Measurements from ENCODE around the gene SURF2. TPM values are rescaled to one million over a fixed set of nuclear protein-coding genes. Genes with fewer than 3 reads are reported as not detected.
A peak's percentile ranks its signal among the peaks of the same experiment; 100 is the strongest.

The SURF2 gene
- total RNA-seq, 1 experiment from 2014 or later: 39.5 TPM

- Mint-ChIP-seq H3K27me3 (ENCODE audit: insufficient read depth, unreplicated experiment) (peaks cover 36% of the 10 kb centered on the region), H3K4me3 (ENCODE audit: unreplicated experiment) (no peak overlapping the region), H3K4me1 (ENCODE audit: insufficient read depth, unreplicated experiment) (no peaks in the 10 kb centered on the region), H3K27ac (ENCODE audit: low read depth, unreplicated experiment) (no peak overlapping the region), H3K9me3 (ENCODE audit: unreplicated experiment) (no peaks in the 10 kb centered on the region), H3K36me3 (ENCODE audit: insufficient read depth, unreplicated experiment) (no peaks in the 10 kb centered on the region)
- intact Hi-C loops (cut with micrococcal nuclease): no loop called here
- no TSS peak for BruUV-seq (replicated peaks)
- POLR2A ChIA-PET: no interaction called here
- DNase-seq (ENCODE audit: unreplicated experiment): no peak
- CTCF ChIA-PET: no interaction called here
- no peak for TF ChIP-seq CTCF (IDR thresholded peaks at IDR 0.05; ENCODE audit: unreplicated experiment)
These were observed 37.0 kb downstream of the SURF2 start for GRCh38 chr9:133393399-133393798.

GRCh38 chr9:133394687-133395271 lies 38.4 kb downstream of the SURF2 start:
- H3K4me3 Mint-ChIP-seq (ENCODE audit: unreplicated experiment): no peak overlapping the region
- no peak for TF ChIP-seq CTCF (IDR thresholded peaks at IDR 0.05; ENCODE audit: unreplicated experiment)
- H3K36me3 Mint-ChIP-seq (ENCODE audit: insufficient read depth, unreplicated experiment): no peaks in the 10 kb centered on the region
- BruUV-seq (replicated peaks): no TSS peak
- no peaks in the 10 kb centered on the region for H3K9me3 Mint-ChIP-seq (ENCODE audit: unreplicated experiment)
- intact Hi-C loops (cut with micrococcal nuclease): no loop called here
- ChIA-PET CTCF (interaction anchor here (0.6 to 2.1 kb wide), 3 partner anchors 10 to 82 kb away, joined by 3 to 10 read pairs (median 3); no protein-coding TSS in a partner anchor), POLR2A (interaction anchor here (1.3 kb wide), 1 partner anchor 17 kb away, joined by 4 read pairs; no protein-coding TSS in a partner anchor)
- DNase-seq (ENCODE audit: unreplicated experiment): no peak
- H3K4me1 Mint-ChIP-seq (ENCODE audit: insufficient read depth, unreplicated experiment): no peaks in the 10 kb centered on the region
- H3K27me3 Mint-ChIP-seq (ENCODE audit: insufficient read depth, unreplicated experiment): peaks cover 36% of the 10 kb centered on the region
- H3K27ac Mint-ChIP-seq (ENCODE audit: low read depth, unreplicated experiment): no peak overlapping the region

- Mint-ChIP-seq H3K4me3 (ENCODE audit: unreplicated experiment) (no peak overlapping the region), H3K27ac (ENCODE audit: low read depth, unreplicated experiment) (no peak overlapping the region), H3K36me3 (ENCODE audit: insufficient read depth, unreplicated experiment) (peaks cover 2% of the 10 kb centered on the region), H3K9me3 (ENCODE audit: unreplicated experiment) (no peaks in the 10 kb centered on the region), H3K27me3 (ENCODE audit: insufficient read depth, unreplicated experiment) (peaks cover 36% of the 10 kb centered on the region), H3K4me1 (ENCODE audit: insufficient read depth, unreplicated experiment) (no peaks in the 10 kb centered on the region)
- DNase-seq (ENCODE audit: unreplicated experiment): no peak
- TF ChIP-seq CTCF (IDR thresholded peaks at IDR 0.05; ENCODE audit: unreplicated experiment): peak; percentile 12
- BruUV-seq (replicated peaks): no TSS peak
- ChIA-PET POLR2A (no interaction called here), CTCF (interaction anchor here (0.5 to 0.7 kb wide), 4 partner anchors 81 to 462 kb away, joined by 3 to 5 read pairs (median 3); no protein-coding TSS in a partner anchor)
- intact Hi-C loops (cut with micrococcal nuclease): no loop called here
These were observed 40.6 kb downstream of the SURF2 start for GRCh38 chr9:133396952-133397351.

GRCh38 chr9:133397370-133397769 lies 41.0 kb downstream of the SURF2 start:
- H3K36me3 Mint-ChIP-seq (ENCODE audit: insufficient read depth, unreplicated experiment): peaks cover 6% of the 10 kb centered on the region
- CTCF ChIA-PET: interaction anchor here (0.5 to 0.7 kb wide), 4 partner anchors 81 to 462 kb away, joined by 3 to 5 read pairs (median 3); no protein-coding TSS in a partner anchor

More at GRCh38 chr9:133397370-133397769, 41.0 kb downstream of the SURF2 start:
- BruUV-seq (replicated peaks): no TSS peak
- Mint-ChIP-seq H3K27ac (ENCODE audit: low read depth, unreplicated experiment) (no peak overlapping the region), H3K4me3 (ENCODE audit: unreplicated experiment) (no peak overlapping the region), H3K9me3 (ENCODE audit: unreplicated experiment) (no peaks in the 10 kb centered on the region), H3K4me1 (ENCODE audit: insufficient read depth, unreplicated experiment) (no peaks in the 10 kb centered on the region), H3K27me3 (ENCODE audit: insufficient read depth, unreplicated experiment) (peaks cover 36% of the 10 kb centered on the region)
- intact Hi-C loops (cut with micrococcal nuclease): no loop called here
- no peak for TF ChIP-seq CTCF (IDR thresholded peaks at IDR 0.05; ENCODE audit: unreplicated experiment)
- POLR2A ChIA-PET: no interaction called here
- no peak for DNase-seq (ENCODE audit: unreplicated experiment)

Measured in MCF 10A (cell line).